HepG2 (cell line): ENCODE measurements around the gene TM9SF4. TPM values are rescaled to one million over a fixed set of nuclear protein-coding genes. Genes with fewer than 3 reads are reported as not detected.

ENCODE experiments used
- BORCS8-MEF2B ChIP-seq: sonication (generic); formaldehyde crosslinking; IDR thresholded peaks from 2 replicates; pipeline ENCODE4 v1.8.0; 2022; ENCODE audit warnings: mild to moderate bottlenecking, missing genetic modification reagents
- CBX5 ChIP-seq: sonication (generic); formaldehyde crosslinking; IDR thresholded peaks from 2 replicates; pipeline ENCODE4 v1.4.0; 2020; ENCODE audit warnings: missing genetic modification reagents, borderline replicate concordance
- CHD2 ChIP-seq: IDR thresholded peaks from 2 replicates; pipeline ENCODE4 v1.6.1; 2011; ENCODE audit warnings: low read depth, low read length, improper control_type of control experiment
- DPF2 ChIP-seq: sonication (generic); formaldehyde crosslinking; IDR thresholded peaks from 2 replicates; pipeline ENCODE4 v1.4.0; 2020; ENCODE audit warnings: mild to moderate bottlenecking, low read depth, missing genetic modification reagents, borderline replicate concordance
- KLF11 ChIP-seq: IDR thresholded peaks from 2 replicates; pipeline ENCODE4 v1.6.1; 2016; ENCODE audit warnings: missing compliant biosample characterization
- KLF12 ChIP-seq: sonication (generic); formaldehyde crosslinking; IDR thresholded peaks from 2 replicates; pipeline ENCODE4 v1.4.0; 2020; ENCODE audit warnings: missing genetic modification reagents, borderline replicate concordance
- POLR2G ChIP-seq: fragments of 200-400 bp; formaldehyde crosslinking; IDR thresholded peaks from 2 replicates; pipeline ENCODE4 v1.6.1; 2018; ENCODE audit warnings: mild to moderate bottlenecking, low read depth, low read length, moderate library complexity
- REPIN1 ChIP-seq: sonication (generic); formaldehyde crosslinking; IDR thresholded peaks from 2 replicates; pipeline ENCODE4 v1.8.0; 2022; ENCODE audit warnings: missing genetic modification reagents, low read depth, mild to moderate bottlenecking, borderline replicate concordance
- THAP7 ChIP-seq: sonication (generic); formaldehyde crosslinking; IDR thresholded peaks from 2 replicates; pipeline ENCODE4 v1.8.1; 2023; ENCODE audit warnings: mild to moderate bottlenecking, missing genetic modification reagents
- ZNF180 ChIP-seq: sonication (generic); formaldehyde crosslinking; IDR thresholded peaks from 2 replicates; pipeline ENCODE4 v1.4.0; 2020; ENCODE audit warnings: low read depth, missing genetic modification reagents, borderline replicate concordance
- ZNF264 ChIP-seq: sonication (generic); formaldehyde crosslinking; IDR thresholded peaks from 2 replicates; pipeline ENCODE4 v1.4.0; 2020; ENCODE audit warnings: missing genetic modification reagents
- ZNF274 ChIP-seq: sonication (generic); formaldehyde crosslinking; IDR thresholded peaks from 2 replicates; pipeline ENCODE4 v1.5.1; 2020; ENCODE audit warnings: mild to moderate bottlenecking, missing genetic modification reagents
- ZNF276 ChIP-seq: sonication (generic); formaldehyde crosslinking; IDR thresholded peaks from 2 replicates; pipeline ENCODE4 v1.4.0; 2020; ENCODE audit warnings: mild to moderate bottlenecking, low read depth, missing genetic modification reagents
- ZNF292 ChIP-seq: sonication (generic); formaldehyde crosslinking; IDR thresholded peaks from 2 replicates; pipeline ENCODE4 v1.8.1; 2022; ENCODE audit warnings: mild to moderate bottlenecking, low read depth, missing genetic modification reagents, borderline replicate concordance
- ZNF496 ChIP-seq: sonication (generic); formaldehyde crosslinking; IDR thresholded peaks from 2 replicates; pipeline ENCODE4 v1.8.1; 2023; ENCODE audit warnings: mild to moderate bottlenecking, moderate library complexity, missing genetic modification reagents; ENCODE audit not compliant: insufficient replicate concordance
- ZSCAN20 ChIP-seq: sonication (generic); formaldehyde crosslinking; IDR thresholded peaks from 2 replicates; pipeline ENCODE4 v1.4.0; 2020; ENCODE audit warnings: missing genetic modification reagents, mild to moderate bottlenecking, borderline replicate concordance
- polyA plus RNA-seq, 8 experiments: library from polyadenylated mRNA; depleted of rRNA in 3 of 8; stranded (reverse) in 7 of 8; unstranded in 1 of 8; fragments of >200 nt; fragmentation: Illumina TruSeq in 4 of 8; extraction: Trizol in 4 of 8; gene quantifications; 2 replicates each; pipeline versions ENCODE4 v1.2.1 to v1.2.3, GENCODE V29; 2011 to 2016; ENCODE audit warnings: low read depth in 4 of 8, missing spikeins in 1 of 8, mixed read lengths in 1 of 8; ENCODE audit not compliant: insufficient read depth in 1 of 8
- total RNA-seq, 5 experiments: library from RNA; depleted of rRNA; stranded (reverse); fragments of >200 nt; fragmentation: Illumina TruSeq; extraction: Trizol; gene quantifications; 2 replicates each; pipeline ENCODE4 v1.2.3, GENCODE V29; 2016; ENCODE audit warnings: low read depth in 1 of 5
- TF ChIP-seq, protein P1 (sequence below): sonication (generic); formaldehyde crosslinking; IDR thresholded peaks from 2 replicates; pipeline ENCODE4 v1.4.0; 2020; ENCODE audit warnings: missing genetic modification reagents, borderline replicate concordance
- TF ChIP-seq, protein P2 (sequence below): sonication (generic); formaldehyde crosslinking; IDR thresholded peaks from 2 replicates; pipeline ENCODE4 v1.9.0; 2022; ENCODE audit warnings: low read depth, missing genetic modification reagents

TM9SF4 gene
- total and polyA plus RNA-seq, 2 of the 13 experiments (the other 11 are each of a cell fraction or from before 2014, with no cell fraction given): 53.5 to 171 TPM

- no peak for TF ChIP-seq REPIN1 (CRISPR knock-in tag)
- TF ChIP-seq THAP7 (CRISPR knock-in tag): no peak
- TF ChIP-seq CHD2: no peak
- no peak for TF ChIP-seq POLR2G
- no peak for TF ChIP-seq KLF12 (CRISPR knock-in tag)
- TF ChIP-seq ZNF274 (CRISPR knock-in tag): peak; percentile 28; the same call in 1 of the 2 replicates
- no peak for TF ChIP-seq BORCS8-MEF2B (CRISPR knock-in tag)
- TF ChIP-seq, protein P1, sequence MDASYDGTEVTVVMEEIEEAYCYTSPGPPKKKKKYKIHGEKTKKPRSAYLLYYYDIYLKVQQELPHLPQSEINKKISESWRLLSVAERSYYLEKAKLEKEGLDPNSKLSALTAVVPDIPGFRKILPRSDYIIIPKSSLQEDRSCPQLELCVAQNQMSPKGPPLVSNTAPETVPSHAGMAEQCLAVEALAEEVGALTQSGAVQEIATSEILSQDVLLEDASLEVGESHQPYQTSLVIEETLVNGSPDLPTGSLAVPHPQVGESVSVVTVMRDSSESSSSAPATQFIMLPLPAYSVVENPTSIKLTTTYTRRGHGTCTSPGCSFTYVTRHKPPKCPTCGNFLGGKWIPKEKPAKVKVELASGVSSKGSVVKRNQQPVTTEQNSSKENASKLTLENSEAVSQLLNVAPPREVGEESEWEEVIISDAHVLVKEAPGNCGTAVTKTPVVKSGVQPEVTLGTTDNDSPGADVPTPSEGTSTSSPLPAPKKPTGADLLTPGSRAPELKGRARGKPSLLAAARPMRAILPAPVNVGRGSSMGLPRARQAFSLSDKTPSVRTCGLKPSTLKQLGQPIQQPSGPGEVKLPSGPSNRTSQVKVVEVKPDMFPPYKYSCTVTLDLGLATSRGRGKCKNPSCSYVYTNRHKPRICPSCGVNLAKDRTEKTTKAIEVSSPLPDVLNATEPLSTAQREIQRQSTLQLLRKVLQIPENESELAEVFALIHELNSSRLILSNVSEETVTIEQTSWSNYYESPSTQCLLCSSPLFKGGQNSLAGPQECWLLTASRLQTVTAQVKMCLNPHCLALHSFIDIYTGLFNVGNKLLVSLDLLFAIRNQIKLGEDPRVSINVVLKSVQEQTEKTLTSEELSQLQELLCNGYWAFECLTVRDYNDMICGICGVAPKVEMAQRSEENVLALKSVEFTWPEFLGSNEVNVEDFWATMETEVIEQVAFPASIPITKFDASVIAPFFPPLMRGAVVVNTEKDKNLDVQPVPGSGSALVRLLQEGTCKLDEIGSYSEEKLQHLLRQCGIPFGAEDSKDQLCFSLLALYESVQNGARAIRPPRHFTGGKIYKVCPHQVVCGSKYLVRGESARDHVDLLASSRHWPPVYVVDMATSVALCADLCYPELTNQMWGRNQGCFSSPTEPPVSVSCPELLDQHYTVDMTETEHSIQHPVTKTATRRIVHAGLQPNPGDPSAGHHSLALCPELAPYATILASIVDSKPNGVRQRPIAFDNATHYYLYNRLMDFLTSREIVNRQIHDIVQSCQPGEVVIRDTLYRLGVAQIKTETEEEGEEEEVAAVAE (CRISPR knock-in tag): no peak
- TF ChIP-seq ZNF496 (CRISPR knock-in tag): no peak
- TF ChIP-seq ZNF264 (CRISPR knock-in tag): no peak
- no peak for TF ChIP-seq ZSCAN20 (CRISPR knock-in tag)
- TF ChIP-seq ZNF180: no peak
- no peak for TF ChIP-seq ZNF292 (CRISPR knock-in tag)
- TF ChIP-seq CBX5: no peak
- TF ChIP-seq, protein P2, sequence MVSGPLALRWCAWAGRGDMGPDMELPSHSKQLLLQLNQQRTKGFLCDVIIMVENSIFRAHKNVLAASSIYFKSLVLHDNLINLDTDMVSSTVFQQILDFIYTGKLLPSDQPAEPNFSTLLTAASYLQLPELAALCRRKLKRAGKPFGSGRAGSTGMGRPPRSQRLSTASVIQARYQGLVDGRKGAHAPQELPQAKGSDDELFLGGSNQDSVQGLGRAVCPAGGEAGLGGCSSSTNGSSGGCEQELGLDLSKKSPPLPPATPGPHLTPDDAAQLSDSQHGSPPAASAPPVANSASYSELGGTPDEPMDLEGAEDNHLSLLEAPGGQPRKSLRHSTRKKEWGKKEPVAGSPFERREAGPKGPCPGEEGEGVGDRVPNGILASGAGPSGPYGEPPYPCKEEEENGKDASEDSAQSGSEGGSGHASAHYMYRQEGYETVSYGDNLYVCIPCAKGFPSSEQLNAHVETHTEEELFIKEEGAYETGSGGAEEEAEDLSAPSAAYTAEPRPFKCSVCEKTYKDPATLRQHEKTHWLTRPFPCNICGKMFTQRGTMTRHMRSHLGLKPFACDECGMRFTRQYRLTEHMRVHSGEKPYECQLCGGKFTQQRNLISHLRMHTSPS: no peak
- TF ChIP-seq ZNF276 (CRISPR knock-in tag): no peak
- TF ChIP-seq DPF2: no peak
- TF ChIP-seq KLF11 (CRISPR knock-in tag): no peak
Observed at GRCh38 chr20:32112841-32113240, 3.3 kb downstream of the TM9SF4 start (continued).
